ENCODE measurements around the gene SH3RF3.

DNA sequence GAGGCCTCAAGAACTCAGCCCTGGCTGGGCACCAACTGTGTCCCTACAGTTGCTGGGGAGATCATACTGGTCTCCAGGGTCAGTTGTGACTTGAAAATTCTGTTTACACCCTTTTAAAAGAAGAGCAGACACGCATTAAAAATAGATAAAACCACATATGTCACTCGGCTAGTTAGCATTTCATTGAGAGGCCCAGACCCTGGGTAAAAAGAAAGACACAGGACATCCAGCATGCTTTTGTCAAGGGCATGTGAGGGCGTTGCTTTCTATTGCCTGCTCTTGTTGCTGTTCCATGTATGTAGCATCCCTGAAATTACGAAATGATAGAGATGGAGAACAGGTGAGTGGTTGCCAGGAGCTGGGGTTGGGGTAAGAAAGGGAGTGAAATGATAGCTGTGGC is 390.5 kb downstream of the SH3RF3 start:
- TF ChIP-seq CTCF (IDR thresholded peaks at IDR 0.05) (no peak), POLR2A (IDR thresholded peaks at IDR 0.05) (no peak)

Data from adrenal gland (tissue), 5 donors.